Gastrocnemius medialis (tissue), 4 donors: ENCODE measurements around the gene MRPL12.
A peak's percentile ranks its signal among the peaks of the same experiment; 100 is the strongest.

ENCODE experiments used
- POLR2A ChIP-seq, 2 donors: fragments of 450-650 bp; IDR thresholded peaks; one replicate each; pipeline ENCODE4 v1.6.1; 2017; ENCODE audit warnings: antibody characterized with exemption in 2 of 2, mild to moderate bottlenecking in 2 of 2, moderate library complexity in 2 of 2
- TF ChIP-seq, protein P1 (sequence below), 5 experiments: fragments of 450-650 bp in 3 of 5; fragments of 200-600 bp in 2 of 5; sonication (generic) in 2 of 5; IDR thresholded peaks in 4 of 5; conservative IDR thresholded peaks in 1 of 5; 1 replicate in 4 of 5; 2 replicates in 1 of 5; pipeline ENCODE4 v1.5.1; 2016 to 2019; ENCODE audit warnings: antibody characterized with exemption in 5 of 5, mild to moderate bottlenecking in 3 of 5, moderate library complexity in 3 of 5

DNA sequence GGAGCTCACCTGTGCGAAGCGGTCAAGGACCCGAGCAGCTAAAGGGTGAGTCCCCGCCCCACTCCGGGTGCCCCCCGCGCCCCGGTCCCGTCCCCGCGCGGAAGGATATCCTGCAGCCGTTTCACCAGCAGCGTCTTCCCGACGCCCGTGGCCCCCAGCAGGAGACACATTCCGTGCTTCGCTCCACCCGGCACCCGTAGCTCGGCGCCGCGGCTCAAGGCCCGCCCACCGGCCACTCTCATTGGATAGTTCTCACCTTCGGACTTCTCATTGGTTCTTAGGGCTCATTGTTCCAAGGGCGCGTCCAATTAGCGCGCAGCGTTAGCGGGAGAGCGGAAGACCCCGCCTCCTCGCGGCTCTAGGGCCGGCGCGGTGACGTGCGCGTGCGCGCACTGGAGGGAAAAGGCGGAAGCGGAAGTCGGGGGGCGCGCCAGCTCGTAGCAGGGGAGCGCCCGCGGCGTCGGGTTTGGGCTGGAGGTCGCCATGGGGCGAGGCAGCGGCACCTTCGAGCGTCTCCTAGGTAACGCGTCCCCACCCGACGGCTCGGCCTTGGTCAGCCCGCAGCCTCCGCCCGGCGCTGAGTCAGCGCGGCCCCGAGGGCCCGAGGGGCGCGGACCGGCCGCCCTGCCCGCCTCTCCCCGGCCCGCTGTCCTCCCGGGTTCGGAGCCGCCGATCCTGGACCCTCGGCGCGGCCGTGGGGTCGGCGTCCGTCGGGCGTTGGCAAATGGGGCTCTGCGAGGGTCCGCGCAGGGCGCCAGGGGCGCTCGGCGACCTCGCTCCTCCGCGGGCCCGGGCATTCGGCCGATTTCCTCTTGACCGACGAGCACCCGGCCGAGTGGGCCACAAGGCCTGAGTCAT is 19.4 kb upstream of the MRPL12 start, which contains the start of the genes ARL16 and HGS:
- TF ChIP-seq, protein P1, sequence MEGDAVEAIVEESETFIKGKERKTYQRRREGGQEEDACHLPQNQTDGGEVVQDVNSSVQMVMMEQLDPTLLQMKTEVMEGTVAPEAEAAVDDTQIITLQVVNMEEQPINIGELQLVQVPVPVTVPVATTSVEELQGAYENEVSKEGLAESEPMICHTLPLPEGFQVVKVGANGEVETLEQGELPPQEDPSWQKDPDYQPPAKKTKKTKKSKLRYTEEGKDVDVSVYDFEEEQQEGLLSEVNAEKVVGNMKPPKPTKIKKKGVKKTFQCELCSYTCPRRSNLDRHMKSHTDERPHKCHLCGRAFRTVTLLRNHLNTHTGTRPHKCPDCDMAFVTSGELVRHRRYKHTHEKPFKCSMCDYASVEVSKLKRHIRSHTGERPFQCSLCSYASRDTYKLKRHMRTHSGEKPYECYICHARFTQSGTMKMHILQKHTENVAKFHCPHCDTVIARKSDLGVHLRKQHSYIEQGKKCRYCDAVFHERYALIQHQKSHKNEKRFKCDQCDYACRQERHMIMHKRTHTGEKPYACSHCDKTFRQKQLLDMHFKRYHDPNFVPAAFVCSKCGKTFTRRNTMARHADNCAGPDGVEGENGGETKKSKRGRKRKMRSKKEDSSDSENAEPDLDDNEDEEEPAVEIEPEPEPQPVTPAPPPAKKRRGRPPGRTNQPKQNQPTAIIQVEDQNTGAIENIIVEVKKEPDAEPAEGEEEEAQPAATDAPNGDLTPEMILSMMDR (IDR thresholded peaks at IDR 0.05 in 4 of 5, conservative IDR thresholded peaks at IDR 0.05 in 1 of 5) = no peak
- peak; percentile 69 to 90 for TF ChIP-seq POLR2A (IDR thresholded peaks at IDR 0.05)
